Middle frontal gyrus (tissue), 1 donor: ENCODE measurements around the gene MERTK.
"Not testable (repeated sequence)": the region's sequence is repeated elsewhere in the genome, so short reads cannot be mapped to it uniquely, and the experiment has no call there.

Experiments used
- DNase-seq: peaks from one replicate; pipeline ENCODE4 v3.0.0-alpha.2; 2015; ENCODE audit warnings: low spot score; ENCODE audit errors: extremely low spot score

The MERTK gene

DNA sequence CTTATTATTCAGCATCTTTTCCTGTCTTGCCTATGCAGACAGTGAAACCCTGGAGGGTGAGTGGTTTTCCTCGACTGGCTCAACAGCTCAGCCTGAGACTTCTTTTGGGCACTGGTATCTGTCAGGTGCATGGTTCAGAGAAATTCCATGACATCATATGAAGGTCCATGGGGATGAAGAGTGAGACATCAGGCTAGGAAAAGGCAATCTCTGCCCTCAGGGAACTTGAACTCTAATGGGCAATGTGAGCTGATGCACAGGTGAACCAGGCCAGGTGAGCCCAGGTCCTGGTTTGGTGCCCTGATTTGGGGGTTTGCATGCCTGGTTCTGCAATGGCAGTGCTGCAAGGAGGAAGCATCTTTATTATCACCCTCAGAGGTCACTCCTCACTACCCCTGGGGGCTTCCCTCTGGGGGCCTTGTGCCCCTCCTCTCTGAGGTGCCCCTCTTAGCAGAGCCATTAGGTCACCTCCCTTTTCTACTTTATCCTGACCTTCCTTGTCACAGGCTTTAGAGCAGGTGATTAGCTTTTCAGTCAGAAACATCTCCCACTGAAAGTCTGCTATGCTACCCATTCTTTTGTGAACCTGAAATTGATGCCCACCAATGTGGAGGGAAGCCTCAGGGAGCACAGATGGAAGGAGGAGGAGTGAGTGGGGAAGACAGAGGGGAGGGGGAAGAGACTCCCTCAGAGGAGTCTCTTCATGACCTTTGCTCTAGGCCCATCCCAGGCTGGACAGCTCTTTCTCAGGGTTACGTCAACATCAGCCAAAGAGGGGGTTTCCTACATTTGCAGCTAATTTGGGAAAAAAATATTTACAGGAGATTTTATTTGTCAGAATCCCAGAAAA, 47.3 kb downstream of the MERTK start:
- DNase-seq = no peak

DNA sequence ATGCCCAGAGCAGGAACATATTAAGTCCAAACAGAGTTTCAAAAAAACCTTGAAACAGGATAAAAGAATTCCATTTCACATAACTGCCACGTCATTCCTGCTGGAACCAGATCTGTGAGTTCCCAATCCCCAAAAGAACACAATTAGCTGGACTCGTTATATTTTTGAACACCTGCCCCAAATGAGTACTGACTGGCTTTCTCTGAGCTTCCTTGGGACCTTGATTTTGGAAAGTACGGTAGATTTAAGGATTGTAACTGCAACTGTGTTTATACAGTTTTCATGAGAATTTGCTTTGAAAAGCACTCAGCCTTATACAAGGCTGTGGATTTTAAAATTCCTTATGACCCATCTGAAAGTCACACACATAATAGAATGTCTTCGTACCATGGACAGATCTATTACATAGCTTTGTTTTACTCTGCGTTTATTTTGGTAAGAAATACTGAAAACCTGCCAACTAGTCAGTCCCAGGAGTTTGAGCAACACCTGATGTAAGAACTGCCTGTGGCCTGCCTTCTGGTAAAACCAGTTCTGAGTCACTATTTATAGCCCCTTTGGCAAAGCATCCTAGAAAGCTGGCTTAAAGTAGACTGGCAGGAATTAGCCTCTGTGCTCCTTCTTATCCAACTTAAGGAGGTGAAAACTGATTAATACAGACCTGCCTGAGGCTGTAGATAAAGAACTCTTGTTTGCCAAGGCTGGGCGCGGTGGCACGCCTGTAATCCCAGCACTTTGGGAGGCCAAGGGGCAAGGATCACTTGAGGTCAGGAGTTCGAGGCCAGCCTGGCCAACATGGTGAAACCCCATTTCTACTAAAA, 48.1 kb downstream of the MERTK start:
- peak; percentile 27 for DNase-seq

DNA sequence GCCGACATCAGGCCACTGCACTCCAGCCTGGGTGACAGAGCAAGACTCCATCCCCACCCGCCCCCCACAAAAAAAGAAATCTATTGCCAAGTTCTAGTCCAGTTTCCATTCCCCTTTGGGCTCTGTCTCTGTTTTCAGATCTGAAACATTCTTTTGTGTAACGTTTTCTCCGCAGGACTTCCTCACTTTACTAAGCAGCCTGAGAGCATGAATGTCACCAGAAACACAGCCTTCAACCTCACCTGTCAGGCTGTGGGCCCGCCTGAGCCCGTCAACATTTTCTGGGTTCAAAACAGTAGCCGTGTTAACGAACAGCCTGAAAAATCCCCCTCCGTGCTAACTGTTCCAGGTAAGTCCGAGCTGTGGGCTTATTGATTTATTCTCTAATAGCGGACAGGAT, 48.8 kb downstream of the MERTK start:
- DNase-seq = no peak

DNA sequence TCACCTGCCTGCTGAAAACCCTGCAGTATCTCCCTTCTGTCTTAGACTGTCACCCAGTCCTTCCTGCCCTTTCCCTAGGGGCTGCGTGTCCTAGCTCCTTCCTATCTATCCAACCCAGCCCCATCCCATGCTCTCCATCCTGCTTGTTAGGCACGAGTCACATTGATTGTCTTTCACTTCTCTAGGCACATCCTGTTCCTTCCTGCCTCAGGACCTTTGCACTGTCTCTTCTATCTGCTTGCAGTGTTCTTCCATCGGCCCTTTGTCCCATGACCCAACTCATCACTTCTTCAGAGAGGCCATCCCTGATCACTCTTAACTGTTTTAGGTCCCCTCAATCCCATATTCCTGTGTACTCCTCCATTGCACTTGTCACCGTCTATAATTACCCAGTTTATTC, 50.4 kb downstream of the MERTK start:
- no peak for DNase-seq

DNA sequence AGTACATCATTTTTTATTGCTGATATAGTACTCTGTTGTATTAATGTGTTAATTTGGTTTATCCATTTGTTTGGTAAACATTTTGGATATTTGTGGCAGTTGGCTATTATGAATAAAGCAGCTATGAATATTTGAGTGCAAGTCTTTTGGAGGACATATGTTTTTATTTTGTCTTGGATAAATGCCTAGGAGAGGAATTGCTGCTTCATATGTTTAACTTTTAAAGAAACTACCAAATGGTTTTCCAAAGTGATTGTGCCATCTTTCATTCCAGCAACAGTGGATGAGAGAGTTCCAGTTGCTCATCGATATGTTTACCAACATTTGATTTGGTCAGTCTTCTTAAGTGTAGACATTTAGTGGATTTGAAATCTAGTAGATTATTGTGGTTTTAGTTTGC, 51.8 kb downstream of the MERTK start:
- DNase-seq = no peak

DNA sequence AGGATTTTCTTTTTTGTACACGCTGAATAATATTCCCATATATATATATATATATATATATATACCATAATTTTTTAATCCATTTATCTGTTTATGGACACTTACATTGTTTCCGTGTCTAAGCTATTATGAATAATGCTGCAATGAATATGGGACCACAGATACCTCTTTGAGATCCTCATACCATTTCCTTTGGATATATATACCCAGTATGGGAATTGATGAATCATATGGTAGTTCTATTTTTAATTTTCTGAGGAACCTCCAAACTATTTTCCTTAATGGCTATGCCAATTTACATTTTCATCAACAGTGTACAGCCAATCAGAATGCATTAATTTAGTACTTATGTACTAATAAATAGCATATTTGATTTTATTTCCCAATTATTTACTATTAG, 53.1 kb downstream of the MERTK start:
- DNase-seq = no peak

DNA sequence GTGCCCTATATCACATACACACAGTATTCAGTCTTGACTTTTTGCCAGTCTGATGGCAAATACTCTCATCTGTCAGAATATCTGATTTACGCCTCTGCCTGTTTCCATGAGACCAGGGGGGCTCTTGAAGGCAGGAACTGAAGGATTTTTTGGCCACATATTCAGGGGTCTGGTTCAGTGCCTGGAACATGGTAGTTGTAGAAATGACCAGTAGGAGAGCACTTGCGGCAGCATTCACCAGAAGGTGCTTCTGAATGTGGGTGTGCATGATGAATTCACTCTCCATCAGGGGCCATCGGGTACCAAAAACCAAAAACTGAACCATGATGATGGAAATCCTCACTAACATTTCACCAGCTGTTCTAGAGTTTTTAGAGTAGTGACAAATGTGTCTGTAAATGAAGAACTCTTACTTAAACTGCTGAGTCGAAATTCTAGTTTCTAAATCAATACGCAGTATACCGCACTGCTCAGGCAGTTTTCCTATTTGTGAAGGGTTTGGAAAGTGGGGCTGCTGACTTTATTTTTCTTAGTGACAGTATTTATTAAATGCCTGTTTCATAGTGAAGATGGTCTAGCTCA, 54.6 kb downstream of the MERTK start:
- no peak for DNase-seq

DNA sequence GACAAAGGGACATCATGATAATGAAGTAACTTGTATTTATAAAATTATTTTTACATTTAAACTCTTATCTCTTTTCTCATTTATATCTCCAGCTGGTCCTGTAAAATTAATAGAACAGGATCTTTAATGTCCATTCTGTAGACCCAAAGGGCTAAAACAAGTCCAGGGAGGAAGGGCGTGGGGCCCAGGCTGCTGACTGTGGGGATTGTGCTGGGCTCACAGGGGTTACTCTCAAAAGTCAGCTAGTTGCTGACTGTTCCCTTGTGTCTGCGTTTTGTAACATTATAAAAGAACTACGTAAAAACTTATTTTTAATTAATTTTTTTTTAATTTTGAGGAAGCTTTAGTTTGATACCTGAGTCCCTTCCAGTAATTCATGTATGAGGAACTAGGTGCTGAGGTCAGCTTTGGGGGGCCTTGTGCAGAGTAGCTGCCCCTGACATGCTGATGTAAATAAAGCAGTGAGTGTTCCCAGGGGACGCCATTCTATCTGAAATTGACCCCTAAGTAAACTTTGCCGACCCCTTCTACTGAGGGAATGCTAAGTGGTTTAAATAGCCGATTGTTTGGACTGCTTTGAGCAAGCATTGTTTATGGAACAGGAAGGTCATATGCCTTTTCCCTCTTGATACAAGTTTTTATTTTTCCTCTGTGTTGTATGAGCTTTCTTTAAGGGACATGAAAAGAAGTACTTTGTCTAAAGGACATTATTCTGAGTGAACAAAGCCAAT, 56.4 kb downstream of the MERTK start:
- DNase-seq = no peak

DNA sequence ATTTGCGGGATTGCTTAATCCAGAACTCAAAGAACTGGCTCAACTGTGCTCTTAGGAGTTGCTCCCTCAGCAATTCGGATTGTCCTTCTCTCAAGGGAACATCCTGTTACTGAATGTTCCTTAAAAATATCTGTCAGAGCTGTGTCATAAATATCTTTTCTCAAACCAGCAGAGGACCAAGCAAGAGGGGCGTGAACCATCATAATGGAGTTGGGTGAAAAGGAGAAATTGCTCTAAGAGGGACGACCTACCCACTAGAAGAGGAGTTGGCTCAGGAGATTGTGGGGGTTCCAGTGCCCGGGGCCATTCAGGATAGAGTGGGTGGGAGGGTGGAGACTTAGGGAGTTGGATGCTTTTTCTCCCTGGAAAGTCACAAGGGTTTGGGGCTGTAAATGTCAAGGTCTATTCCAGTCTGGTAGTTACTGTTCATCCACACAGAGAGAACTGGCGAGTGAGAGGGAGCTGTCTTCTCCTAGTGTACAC, 59.5 kb downstream of the MERTK start:
- no peak for DNase-seq

DNA sequence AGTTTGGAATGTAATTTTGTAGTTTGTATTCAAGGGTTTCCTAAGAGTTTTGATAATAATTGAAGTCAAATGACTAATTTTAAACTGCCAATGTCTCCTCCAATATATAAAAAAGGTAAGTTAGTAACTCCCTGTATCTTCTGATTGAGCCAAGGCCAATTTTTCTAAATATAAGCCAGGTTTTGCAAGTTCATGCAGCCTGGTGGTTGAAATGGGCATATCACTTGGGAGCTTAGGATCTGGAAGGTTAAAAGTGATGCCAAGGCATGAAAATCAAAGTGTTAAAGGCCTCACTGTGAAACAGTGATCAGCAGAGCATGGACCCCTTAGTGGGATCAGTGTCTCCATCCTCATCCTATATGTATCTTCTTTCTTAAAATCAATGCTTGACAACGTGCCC, 60.5 kb downstream of the MERTK start:
- DNase-seq = no peak

DNA sequence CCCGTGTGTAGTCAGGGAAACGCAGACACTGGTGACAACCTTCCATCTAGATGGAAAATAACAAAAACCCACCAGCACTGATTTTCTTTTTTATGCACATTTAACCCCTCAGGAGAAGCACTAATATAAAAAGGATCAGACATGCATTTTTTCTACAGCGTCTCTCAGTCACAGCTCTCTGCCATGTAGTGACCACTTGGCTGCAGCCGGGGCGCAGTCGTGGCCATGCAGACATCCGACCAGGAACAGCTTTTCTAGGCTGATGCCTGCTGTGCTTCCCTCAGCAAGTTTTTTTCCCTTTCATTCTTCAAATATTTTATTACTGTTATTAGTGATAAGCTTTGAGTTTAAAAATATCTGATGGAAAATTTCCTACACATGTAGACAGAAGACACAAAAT, 63.3 kb downstream of the MERTK start:
- no peak for DNase-seq

DNA sequence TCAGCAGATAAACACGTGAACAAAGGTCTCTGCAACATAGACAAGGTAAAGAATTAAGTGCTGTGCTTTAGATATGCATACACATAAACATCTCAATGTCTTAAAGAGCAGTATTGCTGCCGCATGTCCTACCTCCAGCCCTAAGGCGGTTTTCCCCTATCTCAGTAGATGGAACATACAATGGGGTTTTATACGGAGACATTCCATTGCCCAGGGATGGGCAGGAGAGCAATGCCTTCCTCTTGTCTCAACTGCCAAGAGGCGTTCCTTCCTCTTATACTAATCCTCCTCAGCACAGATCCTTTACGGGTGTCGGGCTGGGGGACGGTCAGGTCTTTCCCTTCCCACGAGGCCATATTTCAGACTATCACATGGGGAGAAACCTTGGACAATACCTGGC, 64.7 kb downstream of the MERTK start:
- not testable (repeated sequence) for DNase-seq

DNA sequence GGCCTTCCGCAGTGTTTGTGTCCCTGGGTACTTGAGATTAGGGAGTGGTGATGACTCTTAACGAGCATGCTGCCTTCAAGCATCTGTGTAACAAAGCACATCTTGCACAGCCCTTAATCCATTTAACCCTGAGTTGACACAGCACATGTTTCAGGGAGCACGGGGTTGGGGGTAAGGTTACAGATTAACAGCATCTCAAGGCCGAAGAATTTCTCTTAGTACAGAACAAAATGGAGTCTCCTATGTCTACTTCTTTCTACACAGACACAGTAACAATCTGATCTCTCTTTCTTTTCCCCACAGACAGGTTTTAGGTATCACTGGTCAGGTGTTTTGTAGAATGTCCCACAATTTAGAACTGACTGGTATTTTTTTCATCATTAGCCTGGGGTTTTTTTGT, 65.1 kb downstream of the MERTK start:
- DNase-seq = not testable (repeated sequence)

DNA sequence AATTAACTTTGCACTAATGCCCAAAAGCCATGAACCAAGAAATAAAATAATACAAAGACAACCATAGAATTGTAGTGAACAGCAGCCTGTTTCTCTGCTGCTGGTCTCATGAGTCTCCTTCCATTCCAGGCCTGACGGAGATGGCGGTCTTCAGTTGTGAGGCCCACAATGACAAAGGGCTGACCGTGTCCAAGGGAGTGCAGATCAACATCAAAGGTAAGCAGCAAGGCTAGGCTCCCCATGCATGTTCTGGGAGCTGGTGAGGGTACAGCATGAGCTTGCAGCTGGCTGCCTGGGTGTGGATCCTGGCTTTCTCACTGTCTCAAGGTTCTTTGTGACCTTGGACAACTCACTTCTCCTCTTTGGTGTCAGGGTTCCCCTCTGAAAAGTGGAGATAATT, 66.7 kb downstream of the MERTK start:
- DNase-seq = no peak

DNA sequence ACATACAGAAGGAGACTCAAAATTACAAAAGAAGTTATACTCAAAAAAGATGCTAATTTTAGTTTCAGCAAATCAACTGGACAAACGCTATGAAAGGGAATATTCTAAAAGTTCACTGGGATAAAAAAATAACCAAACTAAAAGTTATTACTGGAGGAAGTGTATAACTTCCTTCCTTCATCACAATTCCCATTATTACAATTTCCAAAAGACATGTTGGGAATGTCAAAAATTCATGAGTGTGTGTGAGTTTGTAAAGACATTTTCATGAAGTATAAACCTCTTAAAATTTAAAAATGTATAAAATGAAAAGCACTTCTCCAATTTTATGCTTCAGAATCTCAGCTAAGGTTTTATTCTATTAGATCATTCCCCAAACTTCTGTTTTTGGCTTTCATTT, 67.8 kb downstream of the MERTK start:
- no peak for DNase-seq

DNA sequence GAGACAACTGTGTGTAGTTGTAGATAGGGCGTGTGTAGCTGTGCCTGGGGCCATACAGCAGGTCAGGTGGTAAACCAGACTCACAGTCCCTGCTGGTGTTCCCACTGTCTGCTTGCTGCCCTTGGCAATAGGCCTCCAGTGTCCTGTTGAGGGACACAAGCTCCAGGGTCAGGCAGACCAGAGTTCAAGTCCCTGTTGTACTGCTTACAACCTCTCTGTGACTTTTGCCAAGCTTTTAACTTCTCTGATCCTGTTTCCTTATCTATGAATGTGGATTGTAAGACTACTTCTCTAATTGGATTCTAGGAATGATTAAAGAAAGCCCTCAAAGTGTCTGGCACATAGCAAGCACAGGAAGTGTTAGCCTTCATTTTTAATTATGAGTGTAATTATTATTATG, 68.6 kb downstream of the MERTK start:
- no peak for DNase-seq

DNA sequence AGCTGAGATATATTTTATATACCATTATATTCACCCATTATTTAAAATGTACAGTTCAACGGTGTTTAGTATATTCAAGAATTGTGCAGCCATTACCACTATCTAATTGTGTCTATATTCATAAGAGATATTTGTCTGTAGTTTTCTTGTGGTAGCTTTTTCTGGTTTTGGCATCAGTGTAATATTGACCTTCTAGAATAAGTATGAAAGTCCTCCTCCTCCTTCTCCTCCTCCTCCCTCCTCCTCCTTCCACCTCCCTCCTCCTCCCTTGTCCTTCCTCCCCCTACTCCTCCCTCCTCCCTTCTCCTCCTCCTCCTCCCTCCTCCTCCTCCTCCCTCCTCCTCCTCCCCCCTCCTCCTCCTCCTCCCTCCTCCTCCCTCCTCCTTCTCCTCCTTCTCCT, 72.0 kb downstream of the MERTK start:
- no peak for DNase-seq

DNA sequence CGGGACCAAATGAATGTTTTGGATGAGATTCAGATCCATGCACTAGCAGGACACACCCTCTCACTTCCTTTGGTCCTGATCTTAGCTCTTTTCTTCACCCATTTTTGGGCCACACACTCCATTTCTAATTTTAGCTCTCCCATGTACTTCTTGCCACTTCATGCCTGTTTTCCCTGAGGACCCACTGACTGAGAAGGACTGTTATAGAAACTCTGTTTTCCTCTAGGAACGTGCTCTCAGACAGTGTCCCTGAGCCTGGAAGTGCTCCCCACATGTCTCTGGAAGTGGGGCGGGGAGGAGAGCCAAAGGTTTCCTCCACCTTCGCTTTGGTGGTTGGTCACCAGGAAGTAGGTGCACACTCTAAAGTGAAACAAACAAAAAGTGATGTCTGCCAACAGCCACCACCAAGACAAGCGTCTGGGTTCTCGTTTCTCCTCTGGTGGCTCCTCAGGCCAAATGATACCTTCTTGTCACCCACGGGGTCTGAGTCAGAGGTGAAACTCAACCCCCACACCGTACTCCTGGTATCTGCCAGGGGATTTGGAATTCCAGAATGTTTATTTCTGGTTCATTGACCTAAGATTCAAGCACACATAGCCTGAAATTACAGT, 74.7 kb downstream of the MERTK start:
- DNase-seq = no peak

DNA sequence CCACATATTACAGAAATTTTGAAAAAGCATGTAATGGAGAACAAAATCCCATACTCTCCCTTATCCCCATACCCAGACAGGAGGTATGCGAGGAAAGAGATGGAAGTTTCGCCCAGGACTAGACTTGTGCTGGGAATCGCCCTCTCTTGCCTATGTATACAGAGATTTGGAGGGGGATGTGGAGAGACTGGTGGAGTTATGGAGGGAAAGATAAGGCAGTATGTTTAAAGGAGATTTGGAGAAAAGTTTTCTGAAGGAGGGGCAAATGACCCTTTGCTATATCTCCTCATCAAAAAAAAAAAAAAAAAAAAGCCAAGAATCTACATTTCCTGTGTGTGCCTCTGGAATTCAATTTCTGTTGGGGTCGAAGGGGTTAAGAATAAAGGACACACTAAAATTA, 75.3 kb downstream of the MERTK start:
- no peak for DNase-seq

DNA sequence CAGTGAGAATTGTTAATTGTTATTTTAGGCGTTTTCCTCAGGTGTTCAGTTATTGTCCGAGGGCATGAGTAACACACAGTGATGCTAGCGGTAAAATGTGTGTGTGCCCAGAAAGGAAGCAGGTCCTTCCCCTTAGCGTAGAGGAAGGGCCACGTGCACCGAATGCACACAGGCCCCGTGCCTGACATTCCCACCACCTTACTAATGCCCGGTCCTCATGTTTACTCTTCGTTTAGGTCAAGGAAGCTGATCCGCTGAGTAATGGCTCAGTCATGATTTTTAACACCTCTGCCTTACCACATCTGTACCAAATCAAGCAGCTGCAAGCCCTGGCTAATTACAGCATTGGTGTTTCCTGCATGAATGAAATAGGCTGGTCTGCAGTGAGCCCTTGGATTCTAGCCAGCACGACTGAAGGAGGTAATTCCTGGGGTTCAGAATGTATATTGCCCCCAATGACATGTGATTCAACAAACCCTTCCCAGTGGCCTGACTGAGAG, 76.7 kb downstream of the MERTK start:
- DNase-seq = no peak

DNA sequence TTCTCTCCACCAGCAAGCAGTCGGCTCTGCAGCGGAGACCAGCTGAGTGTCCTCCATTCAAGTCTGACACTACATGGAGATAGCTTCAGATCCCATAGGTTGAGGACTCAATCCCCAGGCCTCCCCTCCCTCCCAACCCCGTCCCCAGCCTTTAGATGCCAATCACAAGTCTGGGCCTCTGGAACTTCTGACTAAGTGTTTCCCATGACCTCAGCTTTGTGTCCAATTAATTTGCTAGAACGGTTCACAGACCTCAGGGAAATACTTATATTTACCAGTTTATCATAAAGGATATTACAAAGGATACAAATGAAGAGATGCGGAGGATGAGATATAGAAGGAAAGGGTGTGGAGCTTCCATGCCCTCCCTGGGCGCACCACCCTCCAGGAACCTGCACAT, 77.4 kb downstream of the MERTK start:
- DNase-seq = no peak
